ENCODE results near the gene MAF.

GRCh38 chr16:79561729-79562128 is 38.8 kb downstream of the MAF start:
- TF ChIP-seq POLR2AphosphoS5 (IDR thresholded peaks at IDR 0.05): no peak
- no peak for TF ChIP-seq EP300 (IDR thresholded peaks at IDR 0.05)

All from gastroesophageal sphincter (tissue), 2 donors.